GM19193 (cell line): ENCODE measurements around the gene UBN1.

Source experiments
- POLR2A ChIP-seq: IDR thresholded peaks from 4 replicates; pipeline ENCODE4 v1.6.1; 2011; ENCODE audit not compliant: insufficient read depth, insufficient read length; ENCODE audit errors: extremely low read depth

UBN1 gene

GRCh38 chr16:4883501-4883900, 36.2 kb downstream of the UBN1 start:
- no peak for TF ChIP-seq POLR2A

- TF ChIP-seq POLR2A, result no peak
Measured at GRCh38 chr16:4884209-4884608, 36.9 kb downstream of the UBN1 start.

GRCh38 chr16:4884972-4885874, 37.9 kb downstream of the UBN1 start:
- no peak for TF ChIP-seq POLR2A

GRCh38 chr16:4886151-4886550, 38.9 kb downstream of the UBN1 start:
- TF ChIP-seq POLR2A, result no peak

- TF ChIP-seq POLR2A, result no peak
Measured at GRCh38 chr16:4888428-4889135, 41.3 kb downstream of the UBN1 start.

- no peak for TF ChIP-seq POLR2A
Measured at GRCh38 chr16:4890026-4890425, 42.7 kb downstream of the UBN1 start.

GRCh38 chr16:4890686-4891085, 43.4 kb downstream of the UBN1 start:
- no peak for TF ChIP-seq POLR2A

- TF ChIP-seq POLR2A, result no peak
Measured at GRCh38 chr16:4891097-4891885, 44.0 kb downstream of the UBN1 start.

- TF ChIP-seq POLR2A, result no peak
Measured at GRCh38 chr16:4891886-4892216, 44.6 kb downstream of the UBN1 start.

GRCh38 chr16:4892361-4893102, 45.3 kb downstream of the UBN1 start:
- no peak for TF ChIP-seq POLR2A

- TF ChIP-seq POLR2A, result no peak
Measured at GRCh38 chr16:4893103-4893862, 46.0 kb downstream of the UBN1 start.

GRCh38 chr16:4894276-4895150, 47.2 kb downstream of the UBN1 start:
- no peak for TF ChIP-seq POLR2A

- TF ChIP-seq POLR2A, result no peak
Measured at GRCh38 chr16:4895366-4895765, 48.1 kb downstream of the UBN1 start.
